GM21447 (cell line): ENCODE measurements around the gene ARID1B.

Source experiments
- ATAC-seq: cut with Tn5 transposase; IDR thresholded peaks from one replicate; pipeline ENCODE4 v1.9.1; 2021; ENCODE audit not compliant: unreplicated experiment

Gene ARID1B

GRCh38 chr6:157169226-157169625 is 392.0 kb downstream of the ARID1B start:
- ATAC-seq: no peak

DNA sequence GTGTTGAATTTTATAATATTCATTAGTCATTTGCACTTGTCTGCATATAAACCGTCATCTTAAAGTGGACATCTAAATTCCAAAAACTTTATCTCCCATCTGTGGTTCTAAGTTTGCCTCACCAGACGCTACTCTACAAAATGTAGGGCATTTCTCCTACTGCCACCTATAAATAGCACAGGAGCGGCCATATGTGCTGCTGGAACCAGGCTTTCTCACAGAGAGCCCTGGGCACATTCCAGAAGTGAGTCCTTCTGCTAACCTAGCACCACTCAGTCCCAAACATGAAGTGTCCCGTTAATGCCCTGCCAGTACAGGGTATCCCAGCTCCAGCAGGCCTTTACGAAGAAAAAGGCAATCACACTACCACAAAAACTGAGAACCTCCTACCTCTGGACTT is 392.5 kb downstream of the ARID1B start:
- no peak for ATAC-seq

- no peak for ATAC-seq
Observed at GRCh38 chr6:157170535-157170934, 393.4 kb downstream of the ARID1B start.

GRCh38 chr6:157171801-157172200 is 394.6 kb downstream of the ARID1B start:
- no peak for ATAC-seq

DNA sequence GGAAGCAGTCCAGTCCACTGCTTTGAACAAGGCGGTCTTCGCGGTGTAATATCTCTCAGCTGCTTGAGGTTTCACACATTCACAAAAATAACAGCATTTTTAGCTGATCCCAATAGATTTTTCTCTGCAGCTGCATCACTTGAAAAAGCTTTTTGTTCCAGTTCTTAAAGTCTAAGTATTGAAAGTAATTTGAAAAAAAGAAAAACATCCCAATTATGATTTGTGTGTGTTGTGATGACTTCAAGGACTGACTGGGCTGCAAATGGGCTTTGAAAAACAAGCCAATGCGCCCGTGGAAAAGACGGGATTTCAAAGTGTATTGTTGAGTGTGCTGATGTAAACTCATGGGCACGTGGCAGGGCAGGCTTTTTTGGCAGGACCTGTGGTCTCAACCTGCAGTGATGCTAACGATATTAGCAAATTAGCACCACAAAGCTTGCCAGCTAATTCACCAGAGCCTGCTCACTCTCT is 395.1 kb downstream of the ARID1B start:
- no peak for ATAC-seq

- no peak for ATAC-seq
Observed at GRCh38 chr6:157172830-157173536, 395.8 kb downstream of the ARID1B start.

GRCh38 chr6:157173776-157174175 is 396.6 kb downstream of the ARID1B start:
- ATAC-seq: no peak

- ATAC-seq: no peak
Observed at GRCh38 chr6:157174731-157175130, 397.6 kb downstream of the ARID1B start.

- no peak for ATAC-seq
Observed at GRCh38 chr6:157177731-157178336, 400.7 kb downstream of the ARID1B start.

DNA sequence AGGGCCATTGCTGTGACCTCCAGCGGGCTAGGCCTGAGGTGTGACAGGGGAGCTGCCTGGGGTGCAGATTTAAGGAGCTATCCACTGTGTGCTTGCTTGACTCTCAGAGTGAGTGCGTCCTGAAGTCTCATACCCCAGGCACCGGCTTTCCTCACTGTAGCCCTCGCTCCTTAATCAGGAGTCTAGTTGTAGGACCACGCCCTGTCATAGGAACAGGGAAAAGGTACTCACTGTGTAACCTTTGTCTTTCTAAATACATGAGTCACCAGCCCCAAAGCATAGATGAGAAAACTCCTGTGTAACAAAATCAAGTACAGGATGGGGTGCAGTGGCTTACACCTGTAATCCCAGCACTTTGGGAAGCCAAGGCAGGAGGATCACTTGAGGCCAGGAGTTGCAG is 404.5 kb downstream of the ARID1B start:
- no peak for ATAC-seq

DNA sequence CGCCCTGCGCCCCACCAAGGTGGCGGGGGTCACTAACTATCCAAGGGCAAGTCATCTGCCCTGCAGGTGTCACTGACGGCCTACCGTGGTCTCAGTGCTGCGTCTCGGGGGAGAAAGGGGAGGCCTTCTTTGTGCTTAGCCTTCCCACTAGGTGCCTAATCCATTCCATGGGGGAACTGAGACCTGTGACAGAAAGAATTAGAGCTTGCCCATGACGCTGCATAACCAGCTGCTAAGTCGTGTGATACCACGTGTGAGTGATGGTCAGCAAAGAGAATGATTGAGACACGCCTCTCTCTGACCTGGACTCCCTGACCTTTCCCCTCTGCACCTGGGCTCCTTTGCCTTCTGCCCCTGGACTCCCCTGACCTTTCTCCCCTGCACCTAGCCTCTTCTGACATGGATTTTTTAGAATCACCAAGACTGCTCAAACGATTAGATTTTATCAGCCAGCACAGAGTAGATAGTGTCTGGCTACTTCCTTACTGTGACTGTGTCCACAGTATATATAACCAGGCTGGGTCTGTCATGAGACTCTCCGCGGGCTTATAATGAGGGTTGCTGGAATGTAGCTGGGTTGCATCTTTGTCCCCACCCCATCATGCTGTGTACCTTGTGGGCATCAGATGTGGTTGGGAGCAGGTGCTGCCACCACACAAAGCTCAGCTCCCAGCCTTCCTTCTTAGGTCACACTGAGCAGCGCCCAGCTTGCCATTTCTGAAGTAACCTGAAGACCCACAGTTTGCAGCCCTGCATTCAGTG is 405.5 kb downstream of the ARID1B start:
- ATAC-seq: no peak

GRCh38 chr6:157184202-157185015 is 407.2 kb downstream of the ARID1B start:
- no peak for ATAC-seq

- ATAC-seq: no peak
Observed at GRCh38 chr6:157185171-157185570, 408.0 kb downstream of the ARID1B start.

GRCh38 chr6:157185986-157186385 is 408.8 kb downstream of the ARID1B start:
- ATAC-seq: no peak

GRCh38 chr6:157186785-157187181 is 409.6 kb downstream of the ARID1B start:
- no peak for ATAC-seq

DNA sequence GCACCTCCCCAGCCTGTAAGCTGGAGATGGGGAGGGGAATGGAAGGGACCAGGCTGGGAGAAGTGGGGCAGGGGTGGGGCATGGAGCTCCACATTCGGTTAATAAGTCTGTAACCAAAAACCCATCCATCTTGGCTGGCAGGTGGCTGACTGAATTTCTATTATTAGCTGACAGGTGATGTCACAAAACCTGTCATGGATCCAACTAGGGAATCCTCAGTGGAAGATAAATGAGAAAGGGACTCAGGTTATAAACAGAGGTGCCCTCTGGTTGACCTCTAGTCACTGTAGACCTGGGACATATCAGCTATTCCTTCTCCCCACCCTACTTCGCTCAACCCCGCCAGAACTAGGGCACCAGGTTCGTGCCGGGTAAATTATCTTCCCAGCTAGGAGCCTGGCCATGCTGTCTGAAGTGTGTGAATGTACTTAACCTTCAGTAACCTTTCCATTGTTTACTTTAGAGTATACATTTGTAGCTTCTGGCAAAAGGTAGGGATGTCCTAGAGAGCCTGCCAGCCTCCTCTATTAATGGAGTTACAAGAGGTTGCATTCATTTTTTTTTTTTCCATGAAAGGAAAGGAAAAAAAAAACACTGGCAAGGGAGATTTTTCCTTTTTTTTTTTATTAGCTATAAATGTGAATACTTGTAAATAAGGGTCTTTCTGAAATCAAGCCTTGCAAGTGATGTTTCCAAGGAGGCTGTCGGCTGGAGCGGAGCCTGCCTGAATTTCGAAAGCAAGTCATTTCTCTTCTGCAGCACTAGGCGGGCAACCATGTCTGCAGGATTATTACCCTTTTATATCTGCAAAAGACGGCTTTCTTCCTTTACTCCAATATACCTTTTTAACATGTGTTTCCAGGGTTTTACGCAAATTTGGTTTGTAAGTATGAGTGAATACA is 410.3 kb downstream of the ARID1B start:
- ATAC-seq: no peak

DNA sequence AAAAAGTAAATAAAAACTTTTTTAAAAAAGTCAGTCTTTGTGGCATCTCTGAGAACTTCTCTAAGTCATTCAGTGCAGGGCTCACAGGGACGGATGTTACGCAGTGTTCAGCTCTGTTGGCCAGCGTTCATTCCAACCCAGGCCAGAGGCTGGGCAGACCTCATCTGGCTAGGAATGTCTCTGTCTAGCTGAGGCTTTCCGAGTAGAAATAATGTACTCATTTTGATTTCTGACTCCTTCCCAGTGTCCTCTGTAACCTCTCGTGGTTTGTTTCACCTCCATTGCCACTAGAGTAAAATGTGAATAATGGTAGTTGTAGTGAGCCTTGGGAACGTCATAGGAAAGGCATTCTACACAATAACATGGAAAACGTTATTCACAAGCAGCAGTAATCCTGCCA is 411.0 kb downstream of the ARID1B start:
- no peak for ATAC-seq

DNA sequence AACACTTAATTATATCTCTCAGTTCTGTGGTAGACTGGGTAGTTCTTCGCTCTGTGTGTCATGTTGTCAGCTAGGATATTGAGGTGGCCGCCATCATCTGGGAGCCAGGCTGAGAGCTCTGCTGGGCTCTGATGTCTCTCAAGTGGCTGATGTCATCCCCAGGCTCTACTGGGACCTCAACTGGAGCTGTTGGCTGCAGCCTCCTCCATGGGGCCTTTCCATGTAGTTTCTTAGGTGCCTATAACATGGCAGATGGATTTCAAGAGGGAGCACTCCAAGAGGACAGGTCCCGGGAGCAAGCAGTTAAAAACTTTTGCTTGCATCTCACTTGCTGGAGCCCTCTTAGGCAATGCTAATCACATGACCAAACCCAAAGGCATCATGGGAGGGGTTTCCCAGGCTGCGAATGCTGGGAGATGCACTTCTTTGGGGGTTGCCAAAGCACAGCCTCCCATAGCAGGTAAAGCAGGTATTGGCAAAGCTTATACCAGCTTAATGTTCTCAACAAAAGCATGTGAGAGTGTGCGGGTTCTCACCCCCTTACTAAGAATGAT is 416.3 kb downstream of the ARID1B start:
- no peak for ATAC-seq

- no peak for ATAC-seq
Observed at GRCh38 chr6:157194110-157194509, 416.9 kb downstream of the ARID1B start.

GRCh38 chr6:157194643-157195042 is 417.5 kb downstream of the ARID1B start:
- ATAC-seq: no peak
